ENCODE measurements around the gene RBM28.

Gene RBM28

GRCh38 chr7:128253701-128254100 is 90.0 kb downstream of the RBM28 start:
- DNase-seq: no peak

GRCh38 chr7:128251337-128251736 is 92.4 kb downstream of the RBM28 start:
- no peak for DNase-seq
